Measurements from ENCODE around the gene PRKG2. TPM values are rescaled to one million over a fixed set of nuclear protein-coding genes. Genes with fewer than 3 reads are reported as not detected.
A peak's percentile ranks its signal among the peaks of the same experiment; 100 is the strongest.

The PRKG2 gene
- total RNA-seq, 3 donors from 2014 or later = 1.2 to 3.5 (median 1.3) TPM

- Histone ChIP-seq H3K27me3 (no peaks in the 10 kb centered on the region), H3K4me1 (no peaks in the 10 kb centered on the region), H3K27ac (no peak overlapping the region), H3K4me3 (no peak overlapping the region), H3K9me3 (no peaks in the 10 kb centered on the region), H3K36me3 (no peaks in the 10 kb centered on the region)
- TF ChIP-seq, protein P1, sequence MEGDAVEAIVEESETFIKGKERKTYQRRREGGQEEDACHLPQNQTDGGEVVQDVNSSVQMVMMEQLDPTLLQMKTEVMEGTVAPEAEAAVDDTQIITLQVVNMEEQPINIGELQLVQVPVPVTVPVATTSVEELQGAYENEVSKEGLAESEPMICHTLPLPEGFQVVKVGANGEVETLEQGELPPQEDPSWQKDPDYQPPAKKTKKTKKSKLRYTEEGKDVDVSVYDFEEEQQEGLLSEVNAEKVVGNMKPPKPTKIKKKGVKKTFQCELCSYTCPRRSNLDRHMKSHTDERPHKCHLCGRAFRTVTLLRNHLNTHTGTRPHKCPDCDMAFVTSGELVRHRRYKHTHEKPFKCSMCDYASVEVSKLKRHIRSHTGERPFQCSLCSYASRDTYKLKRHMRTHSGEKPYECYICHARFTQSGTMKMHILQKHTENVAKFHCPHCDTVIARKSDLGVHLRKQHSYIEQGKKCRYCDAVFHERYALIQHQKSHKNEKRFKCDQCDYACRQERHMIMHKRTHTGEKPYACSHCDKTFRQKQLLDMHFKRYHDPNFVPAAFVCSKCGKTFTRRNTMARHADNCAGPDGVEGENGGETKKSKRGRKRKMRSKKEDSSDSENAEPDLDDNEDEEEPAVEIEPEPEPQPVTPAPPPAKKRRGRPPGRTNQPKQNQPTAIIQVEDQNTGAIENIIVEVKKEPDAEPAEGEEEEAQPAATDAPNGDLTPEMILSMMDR (IDR thresholded peaks at IDR 0.05) = peak in 2 of 3 donors; percentile 33 to 53
- no peak for TF ChIP-seq POLR2AphosphoS5 (IDR thresholded peaks at IDR 0.05)
- no peak for DNase-seq (ENCODE audit: low spot score in 2 of 2)
- intact Hi-C loops (cut with DNase I; ENCODE audit: low total_unique reads) = no loop called here
These were observed 174.9 kb downstream of the PRKG2 start for GRCh38 chr4:81040012-81040659.

- intact Hi-C loops (cut with DNase I; ENCODE audit: low total_unique reads) = no loop called here
- Histone ChIP-seq H3K4me3 (no peak overlapping the region), H3K27me3 (no peaks in the 10 kb centered on the region), H3K9me3 (no peaks in the 10 kb centered on the region), H3K36me3 (no peaks in the 10 kb centered on the region), H3K4me1 (no peaks in the 10 kb centered on the region), H3K27ac (no peak overlapping the region)
- DNase-seq (ENCODE audit: low spot score in 2 of 2) = no peak
- TF ChIP-seq POLR2A (IDR thresholded peaks at IDR 0.05) (no peak), POLR2AphosphoS5 (IDR thresholded peaks at IDR 0.05) (no peak)
- TF ChIP-seq, protein P1 (IDR thresholded peaks at IDR 0.05) = no peak
These were observed 175.6 kb downstream of the PRKG2 start for GRCh38 chr4:81039351-81039972.

DNA sequence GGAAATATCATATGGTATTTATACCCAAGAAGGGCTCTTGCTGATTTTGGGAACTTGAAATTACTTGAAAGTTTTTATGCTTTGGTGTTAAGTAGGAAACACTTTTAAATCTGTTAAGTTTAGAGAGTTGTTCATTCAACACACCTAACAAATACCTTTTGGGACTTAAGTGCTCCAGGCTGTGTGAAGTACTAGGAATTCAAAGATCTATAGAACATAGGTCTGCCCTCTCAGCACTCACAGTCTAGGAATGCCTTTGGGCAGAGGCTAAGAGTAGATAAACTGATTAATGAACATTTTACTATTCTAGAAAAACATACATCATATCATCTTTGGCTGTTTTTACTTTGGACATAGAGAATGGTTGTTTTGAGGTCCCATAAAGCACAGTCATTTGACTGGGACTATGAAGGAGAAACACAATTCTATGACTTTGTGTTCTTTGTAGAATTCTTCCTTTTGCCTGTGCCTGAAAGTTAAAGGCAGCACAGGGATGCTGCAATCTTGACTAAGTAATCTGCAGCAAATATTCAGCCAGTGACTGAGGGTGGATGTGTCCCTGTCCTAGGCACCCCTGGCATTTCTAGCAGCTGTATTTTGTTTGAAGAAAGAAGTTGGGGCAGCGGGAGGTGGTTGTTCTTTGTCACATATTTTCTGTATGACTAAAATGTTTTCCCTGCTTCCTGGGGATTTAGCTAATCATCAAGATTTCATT lies 176.2 kb downstream of the PRKG2 start:
- no peak overlapping the region for H3K27ac ChIP-seq
- DNase-seq (ENCODE audit: low spot score in 2 of 2) = no peak
- intact Hi-C loops (cut with DNase I; ENCODE audit: low total_unique reads) = no loop called here
- no peaks in the 10 kb centered on the region for H3K36me3 ChIP-seq
- H3K27me3 ChIP-seq = peaks cover 0 to 2% of the 10 kb centered on the region in 2 donors
- TF ChIP-seq, protein P1 (IDR thresholded peaks at IDR 0.05) = no peak
- TF ChIP-seq POLR2A (IDR thresholded peaks at IDR 0.05) (no peak), POLR2AphosphoS5 (IDR thresholded peaks at IDR 0.05) (no peak)
- H3K9me3 ChIP-seq = no peaks in the 10 kb centered on the region
- H3K4me1 ChIP-seq = no peaks in the 10 kb centered on the region
- H3K4me3 ChIP-seq = no peak overlapping the region

Other genes starting within 250 kb of the PRKG2 start
- 10 to 100 TPM in 1 of 3 donors, 1 to 10 TPM in 1, under 1 TPM in 1; 0.98 to 25.3 (median 2.6) TPM for gene BMP3, start 184.5 kb downstream of the PRKG2 start, total RNA-seq